Epithelial cell of esophagus (primary cell): ENCODE data around the gene SPAG8.

Source experiments
- DNase-seq: peaks from one replicate; pipeline ENCODE4 v3.0.0; 2010; ENCODE audit warnings: low read depth
- H3K4me3 ChIP-seq: 2 replicates; pipeline ENCODE4 v1.5.1; 2011; ENCODE audit warnings: mild to moderate bottlenecking, low read length, control low read depth
- TF ChIP-seq, protein P1 (sequence below): IDR thresholded peaks from 2 replicates; pipeline ENCODE4 v1.5.1; 2011; ENCODE audit warnings: low read depth, mild to moderate bottlenecking, low read length, control low read depth, inconsistent platforms; ENCODE audit not compliant: insufficient read depth; ENCODE audit errors: missing control alignments

Gene SPAG8

DNA sequence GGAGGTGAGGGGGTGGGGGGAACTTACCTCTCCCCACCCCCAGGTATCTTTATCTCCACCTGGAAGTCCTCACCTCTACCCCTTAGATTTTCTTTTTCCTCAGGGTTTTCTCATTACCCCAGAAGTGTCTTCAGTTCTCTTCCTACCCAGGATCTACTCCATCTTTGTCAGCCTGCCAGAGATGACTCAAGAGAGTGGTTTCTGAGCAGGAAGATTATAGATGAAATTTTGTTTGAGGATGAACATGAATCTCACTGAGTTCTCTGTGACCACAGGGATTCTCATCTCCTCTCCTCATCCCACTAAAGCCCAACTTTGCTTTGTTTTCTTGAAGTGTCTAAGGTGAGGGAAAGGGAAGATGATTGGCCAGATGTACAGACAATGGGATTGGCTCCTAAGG lies 8.0 kb upstream of the SPAG8 start:
- H3K4me3 ChIP-seq: no peak overlapping the region
- DNase-seq: peak; percentile 41
- TF ChIP-seq, protein P1, sequence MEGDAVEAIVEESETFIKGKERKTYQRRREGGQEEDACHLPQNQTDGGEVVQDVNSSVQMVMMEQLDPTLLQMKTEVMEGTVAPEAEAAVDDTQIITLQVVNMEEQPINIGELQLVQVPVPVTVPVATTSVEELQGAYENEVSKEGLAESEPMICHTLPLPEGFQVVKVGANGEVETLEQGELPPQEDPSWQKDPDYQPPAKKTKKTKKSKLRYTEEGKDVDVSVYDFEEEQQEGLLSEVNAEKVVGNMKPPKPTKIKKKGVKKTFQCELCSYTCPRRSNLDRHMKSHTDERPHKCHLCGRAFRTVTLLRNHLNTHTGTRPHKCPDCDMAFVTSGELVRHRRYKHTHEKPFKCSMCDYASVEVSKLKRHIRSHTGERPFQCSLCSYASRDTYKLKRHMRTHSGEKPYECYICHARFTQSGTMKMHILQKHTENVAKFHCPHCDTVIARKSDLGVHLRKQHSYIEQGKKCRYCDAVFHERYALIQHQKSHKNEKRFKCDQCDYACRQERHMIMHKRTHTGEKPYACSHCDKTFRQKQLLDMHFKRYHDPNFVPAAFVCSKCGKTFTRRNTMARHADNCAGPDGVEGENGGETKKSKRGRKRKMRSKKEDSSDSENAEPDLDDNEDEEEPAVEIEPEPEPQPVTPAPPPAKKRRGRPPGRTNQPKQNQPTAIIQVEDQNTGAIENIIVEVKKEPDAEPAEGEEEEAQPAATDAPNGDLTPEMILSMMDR: no peak

DNA sequence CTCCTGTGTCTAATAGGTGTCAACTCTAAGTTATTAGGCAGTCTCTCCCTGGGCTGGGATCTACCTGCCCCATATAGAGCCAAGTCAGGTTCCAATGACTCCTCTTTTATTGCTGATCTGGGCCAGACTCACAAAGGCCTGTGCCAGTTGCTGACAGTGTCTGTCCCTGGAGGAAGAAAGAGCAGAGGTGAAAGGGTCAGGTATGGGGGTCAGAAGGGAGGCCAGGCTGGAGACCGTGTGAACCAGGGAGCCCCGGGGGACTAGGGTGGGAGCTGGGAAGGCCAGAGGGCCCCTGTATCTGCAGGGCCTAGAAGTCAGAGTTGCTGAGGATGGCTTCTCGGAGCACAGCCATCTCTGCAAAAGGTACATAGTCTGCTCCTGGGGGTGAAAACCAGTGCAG lies 6.3 kb upstream of the SPAG8 start:
- TF ChIP-seq, protein P1: no peak
- no peak for DNase-seq
- H3K4me3 ChIP-seq: no peak overlapping the region

DNA sequence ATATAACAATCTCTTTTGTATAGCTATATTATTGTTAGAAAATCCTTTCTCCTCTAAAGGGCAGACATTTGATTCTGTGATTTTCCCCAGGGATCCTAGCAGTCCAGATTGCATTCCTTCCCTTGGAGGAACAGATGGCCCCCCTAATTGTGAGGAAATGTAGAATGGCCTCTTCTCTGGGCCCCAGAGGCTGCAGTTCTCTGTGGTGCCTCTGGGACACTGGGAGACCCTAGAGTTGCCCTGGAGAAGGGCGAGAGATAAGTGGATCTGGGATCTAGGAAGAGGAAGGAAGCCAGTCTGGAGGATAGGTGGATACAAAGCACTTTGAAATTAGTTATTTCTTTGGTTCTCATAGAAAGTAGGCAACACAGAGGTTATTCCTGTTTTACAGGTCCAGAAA lies 4.6 kb upstream of the SPAG8 start:
- TF ChIP-seq, protein P1: no peak
- no peak for DNase-seq
- no peak overlapping the region for H3K4me3 ChIP-seq

DNA sequence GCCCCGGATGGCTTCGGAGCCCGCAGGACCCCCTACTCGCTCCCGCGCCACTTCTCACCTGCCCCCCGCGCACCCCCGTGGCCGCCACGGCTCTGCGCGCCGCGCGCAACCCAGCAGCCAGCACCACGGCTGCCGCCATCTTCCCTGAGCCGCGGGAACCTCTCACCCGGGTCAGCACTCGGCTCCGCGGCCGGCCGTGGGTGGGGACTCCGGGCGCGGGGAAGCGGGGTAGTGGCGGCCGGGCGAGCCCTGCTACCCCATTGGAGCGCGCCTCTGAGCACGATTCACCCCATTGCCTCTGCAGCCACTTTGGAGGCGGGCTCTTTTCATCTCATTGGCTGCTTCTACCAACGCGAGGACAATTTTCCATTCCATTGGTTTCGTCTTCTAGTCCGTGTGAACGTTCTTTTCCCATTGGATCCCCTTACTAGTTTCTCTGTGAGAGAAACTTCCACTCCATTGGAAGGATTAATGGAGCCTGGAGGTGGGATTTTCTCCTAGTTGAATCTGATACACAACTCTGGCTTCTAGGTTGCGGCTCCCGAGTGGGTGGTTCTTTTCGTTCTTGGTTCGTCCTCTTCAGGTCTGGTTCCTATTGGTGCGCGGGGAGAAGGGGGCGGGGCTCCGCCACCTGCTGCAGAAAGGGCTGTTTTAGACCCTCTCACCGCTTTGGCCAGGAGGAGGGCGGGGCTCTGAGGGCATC lies 2.9 kb upstream of the SPAG8 start, which contains the start of gene HINT2:
Gene HINT2 (minus strand): TSS at position 202 of the 703 bp plus-strand sequence. CDS start 63 bp downstream, at position 139.
- H3K4me3 ChIP-seq: peak within 1 kb of the TSS; percentile 64
- DNase-seq: peak; percentile 99
- TF ChIP-seq, protein P1: no peak

DNA sequence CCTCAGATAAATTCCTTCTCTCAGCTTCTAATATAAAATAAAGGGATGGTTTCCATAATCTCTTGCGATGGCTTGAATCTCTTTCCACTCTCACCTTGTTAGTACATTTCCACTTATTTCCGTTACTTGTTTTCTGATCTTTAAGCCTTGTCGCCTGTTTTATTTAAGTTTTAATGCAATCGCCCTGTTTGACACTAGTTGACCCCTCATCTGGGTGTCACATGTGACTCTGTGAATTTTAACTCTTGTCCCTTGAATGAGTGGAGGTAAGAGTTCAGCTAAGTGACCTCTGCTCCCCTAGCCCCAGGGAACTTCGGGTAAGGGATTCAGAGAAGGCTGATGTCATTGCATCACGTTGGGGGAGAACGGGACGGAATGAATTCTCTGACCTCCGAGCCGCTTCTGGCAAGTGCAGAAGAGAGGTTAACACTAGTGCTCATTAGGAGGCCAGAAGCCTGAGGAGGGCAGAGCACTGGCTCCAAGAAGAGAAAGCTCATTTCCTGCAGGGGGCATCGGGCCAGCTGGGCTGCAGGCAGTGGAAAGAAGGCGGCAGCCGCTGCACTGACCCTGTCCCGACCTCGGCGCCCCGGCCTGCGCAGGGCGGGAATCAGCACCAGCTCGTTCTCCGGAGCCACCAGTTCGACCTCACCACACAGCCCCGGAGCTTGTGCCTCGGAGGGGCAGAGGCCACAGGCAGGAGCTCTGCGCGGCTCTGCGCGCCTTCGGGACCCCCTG lies 2.2 kb upstream of the SPAG8 start:
- DNase-seq: peak; percentile 37

DNA sequence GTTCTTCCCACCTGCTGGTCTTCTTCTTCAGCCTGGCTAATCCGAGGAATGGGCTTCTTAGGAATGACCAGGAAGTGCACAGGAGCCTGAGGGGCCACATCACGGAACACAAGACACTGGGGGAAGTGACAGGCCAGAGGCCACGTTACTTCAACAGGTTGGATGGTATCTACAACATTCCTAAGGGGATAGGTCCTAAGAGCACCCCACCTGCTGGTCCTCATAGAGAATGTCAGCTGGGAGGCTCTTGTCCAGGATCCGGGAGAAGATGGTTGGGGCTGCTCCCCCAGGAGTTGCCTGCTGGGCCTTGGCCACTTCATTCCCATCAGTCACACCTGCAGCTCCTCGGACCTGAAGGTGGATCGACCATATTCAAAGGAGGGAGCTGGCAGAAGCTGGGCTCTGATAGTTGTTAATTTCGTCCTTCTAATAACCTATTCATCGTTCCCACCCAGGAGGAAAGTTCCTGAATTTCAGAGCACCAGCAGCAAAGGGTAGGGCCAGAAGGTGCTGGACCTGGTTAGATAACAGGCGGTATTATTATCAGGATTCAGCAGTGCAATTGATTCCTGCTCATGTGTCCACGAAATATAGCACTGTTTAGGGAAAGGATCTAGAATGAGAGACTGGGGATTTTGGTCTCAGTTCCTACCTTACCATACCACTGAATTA lies 1.5 kb upstream of the SPAG8 start:
- no peak overlapping the region for H3K4me3 ChIP-seq

More for the DNA sequence above, 2.2 kb upstream of the SPAG8 start:
- TF ChIP-seq, protein P1: no peak
- peak overlapping the region; percentile 64 for H3K4me3 ChIP-seq

More for the DNA sequence above, 1.5 kb upstream of the SPAG8 start:
- DNase-seq: peak; percentile 67
- TF ChIP-seq, protein P1: peak; percentile 46
